Stimulated activated CD8-positive, alpha-beta memory T cell treated with anti-CD3 and anti-CD28 coated beads, Interleukin-2, amount 100 ng/mL, for 48 hours (primary cell): ENCODE data around the gene HSPA1A.
"Not testable (repeated sequence)": the region's sequence is repeated elsewhere in the genome, so short reads cannot be mapped to it uniquely, and the experiment has no call there.

ENCODE experiments used
- DNase-seq, 2 donors: peaks; one replicate each; pipeline ENCODE4 v3.0.0-alpha.2; 2020; ENCODE audit warnings: low read depth in 2 of 2

The HSPA1A gene

DNA sequence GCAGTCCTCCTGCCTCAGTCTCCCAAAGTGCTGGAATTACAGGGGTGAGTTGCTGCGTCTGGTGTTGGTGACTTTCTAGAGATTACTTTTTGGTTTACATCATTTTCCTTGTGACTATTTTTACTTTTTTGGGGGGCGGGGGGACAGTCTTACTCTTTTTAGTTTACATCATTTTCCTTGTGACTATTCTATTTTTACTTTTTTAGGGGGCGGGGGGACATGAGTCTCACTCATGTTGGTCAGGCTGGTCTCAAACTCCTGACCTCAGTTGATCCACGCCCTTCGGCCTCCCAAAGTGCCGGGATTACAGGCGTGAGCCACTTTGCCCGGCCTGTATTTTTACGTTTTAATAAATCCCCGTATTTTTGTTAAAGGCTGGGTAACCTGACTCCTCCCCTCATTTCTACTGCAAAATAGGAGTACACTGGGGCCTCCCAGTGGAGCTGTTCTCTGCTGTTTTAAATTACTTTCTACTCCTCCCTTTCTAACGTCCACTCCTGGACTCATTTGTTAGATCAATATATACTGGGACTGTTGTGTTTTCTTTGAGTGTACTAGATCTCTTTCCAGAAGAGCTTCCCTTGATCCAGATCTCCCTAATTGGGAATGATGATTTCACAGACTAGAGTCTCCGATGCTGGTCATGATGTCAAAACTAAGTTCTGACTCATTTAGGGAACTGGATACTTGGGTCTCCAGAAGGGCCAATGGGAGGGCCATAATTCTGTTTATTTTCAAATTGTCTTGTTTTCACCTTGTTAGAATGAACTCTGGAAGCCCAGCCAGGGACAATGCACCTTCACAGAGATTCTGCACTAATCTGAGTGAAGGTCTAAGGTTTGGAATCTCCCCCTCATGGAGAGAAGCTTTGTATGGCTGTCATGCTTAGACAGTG is 21.4 kb downstream of the HSPA1A start:
- no peak for DNase-seq

GRCh38 chr6:31837369-31838113 is 22.2 kb downstream of the HSPA1A start:
- no peak for DNase-seq

DNA sequence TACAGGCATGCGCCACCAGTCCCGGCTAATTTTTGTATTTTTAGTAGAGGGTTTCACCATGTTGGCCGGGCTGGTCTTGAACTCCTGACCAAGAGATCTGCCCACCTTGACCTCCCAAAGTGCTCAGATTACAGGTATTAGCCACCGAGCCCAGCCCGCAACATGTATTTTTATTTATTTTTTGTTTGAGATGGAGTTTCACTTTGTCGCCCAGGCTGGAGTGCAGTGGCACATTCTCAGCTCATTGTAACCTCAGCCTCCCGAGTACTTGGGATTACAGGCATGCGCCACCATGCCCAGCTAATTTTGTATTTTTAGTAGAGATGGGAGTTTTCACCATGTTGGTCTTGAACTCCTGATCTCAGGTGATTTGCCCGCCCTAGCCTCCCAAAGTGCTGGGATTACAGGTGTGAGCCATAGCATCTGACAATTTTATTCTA is 22.8 kb downstream of the HSPA1A start:
- DNase-seq = not testable (repeated sequence)

GRCh38 chr6:31838968-31839367 is 23.6 kb downstream of the HSPA1A start:
- DNase-seq = no peak

DNA sequence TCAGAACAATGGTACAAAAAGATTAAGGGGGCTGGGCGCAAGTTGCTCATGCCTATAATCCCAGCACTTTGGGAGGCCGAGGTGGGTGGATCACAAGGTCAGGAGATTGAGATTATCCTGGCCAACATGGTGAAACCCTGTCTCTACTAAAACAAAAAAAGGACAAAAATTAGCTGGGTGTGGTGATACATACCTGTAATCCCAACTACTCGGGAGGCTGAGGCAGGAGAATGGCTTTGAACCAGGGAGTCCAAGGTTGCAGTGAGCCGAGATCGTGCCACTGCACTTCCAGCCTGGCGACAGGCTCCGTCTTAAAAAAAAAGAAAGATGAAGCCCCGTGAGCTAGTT is 24.4 kb downstream of the HSPA1A start:
- not testable (repeated sequence) for DNase-seq

GRCh38 chr6:31842053-31842452 is 26.7 kb downstream of the HSPA1A start:
- DNase-seq = no peak

- no peak for DNase-seq
These were observed 29.2 kb downstream of the HSPA1A start for GRCh38 chr6:31844507-31844906.

DNA sequence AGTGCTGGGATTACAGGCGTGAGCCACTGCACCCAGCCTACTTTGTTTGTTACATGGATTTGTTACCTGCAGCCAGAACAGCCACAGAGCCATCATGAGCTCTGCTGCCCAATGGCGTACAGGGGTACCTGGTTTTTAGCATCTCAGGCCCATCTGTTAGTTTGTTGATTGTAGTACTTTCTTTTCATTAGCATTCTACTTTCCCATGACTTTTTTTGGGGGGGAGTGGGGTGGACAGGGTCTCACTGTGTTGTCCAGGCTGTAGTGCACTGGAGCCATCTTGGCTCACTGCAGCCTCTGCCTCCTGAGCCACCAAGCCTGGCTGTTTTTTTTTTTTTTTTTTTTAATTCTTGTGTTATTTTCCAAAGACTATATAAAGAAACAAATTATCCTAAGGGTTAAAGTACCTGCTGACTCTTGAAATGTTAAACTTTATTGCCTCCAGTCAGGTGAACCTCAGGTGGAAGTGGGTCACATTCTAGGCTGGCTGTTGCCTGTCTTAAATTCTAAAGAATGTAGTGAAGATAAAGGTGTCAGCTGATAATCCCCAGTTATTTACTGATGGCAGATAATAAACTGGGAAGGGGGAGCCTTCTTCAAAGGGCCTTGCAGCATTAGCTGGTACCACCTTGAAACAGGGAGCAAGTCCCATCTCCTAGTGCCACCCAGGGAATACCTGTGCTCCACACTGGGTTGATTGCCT is 32.1 kb downstream of the HSPA1A start:
- DNase-seq = no peak

GRCh38 chr6:31850765-31851484 is 35.6 kb downstream of the HSPA1A start:
- DNase-seq = no peak

DNA sequence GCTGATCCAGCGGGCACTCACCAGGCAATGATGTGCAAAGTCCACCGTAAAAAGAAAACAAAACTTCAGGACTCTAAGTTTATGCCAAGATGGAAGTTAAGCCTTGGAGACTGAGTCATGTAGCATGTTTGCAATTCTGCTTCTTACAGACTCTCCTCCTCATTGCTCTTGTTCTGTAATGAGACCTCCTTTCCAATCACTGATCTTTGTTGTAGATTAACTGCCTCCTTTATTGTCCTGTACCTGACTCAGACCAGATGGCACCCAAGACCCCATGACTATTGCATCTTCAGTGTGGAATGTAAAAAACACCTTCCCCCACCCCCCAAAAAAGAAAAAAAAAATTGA is 36.1 kb downstream of the HSPA1A start:
- DNase-seq = no peak

DNA sequence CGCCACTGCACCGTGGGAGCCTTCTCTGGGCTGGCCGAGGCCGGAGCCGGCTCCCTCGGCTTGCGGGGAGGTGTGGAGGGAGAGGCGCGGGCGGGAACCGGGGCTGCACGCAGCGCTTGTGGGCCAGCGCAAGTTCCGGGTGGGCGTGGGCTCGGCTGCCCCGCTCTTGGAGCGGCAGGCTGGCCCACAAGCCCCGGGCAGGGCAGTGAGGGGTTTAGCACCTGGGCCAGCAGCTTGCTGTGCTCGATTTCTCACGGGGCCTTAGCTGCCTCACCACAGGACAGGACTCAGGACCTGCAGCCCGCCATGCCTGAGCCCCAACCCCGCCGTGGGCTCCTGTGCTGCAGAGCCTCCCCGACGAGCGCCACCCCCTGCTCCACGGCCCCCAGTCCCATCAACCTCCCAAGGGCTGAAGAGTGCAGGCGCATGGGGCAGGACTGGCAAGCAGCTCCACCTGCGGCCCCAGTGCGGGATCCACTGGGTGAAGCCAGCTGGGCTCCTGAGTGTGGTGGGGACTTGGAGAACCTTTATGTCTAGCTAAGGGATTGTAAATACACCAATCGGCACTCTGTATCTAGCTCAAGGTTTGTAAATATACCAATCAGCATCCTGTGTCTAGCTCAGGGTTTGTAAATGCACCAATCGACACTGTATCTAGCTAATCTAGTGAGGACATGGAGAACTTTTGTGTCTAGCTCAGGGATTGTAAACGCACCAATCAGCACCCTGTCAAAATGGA is 36.8 kb downstream of the HSPA1A start:
- DNase-seq = not testable (repeated sequence)

DNA sequence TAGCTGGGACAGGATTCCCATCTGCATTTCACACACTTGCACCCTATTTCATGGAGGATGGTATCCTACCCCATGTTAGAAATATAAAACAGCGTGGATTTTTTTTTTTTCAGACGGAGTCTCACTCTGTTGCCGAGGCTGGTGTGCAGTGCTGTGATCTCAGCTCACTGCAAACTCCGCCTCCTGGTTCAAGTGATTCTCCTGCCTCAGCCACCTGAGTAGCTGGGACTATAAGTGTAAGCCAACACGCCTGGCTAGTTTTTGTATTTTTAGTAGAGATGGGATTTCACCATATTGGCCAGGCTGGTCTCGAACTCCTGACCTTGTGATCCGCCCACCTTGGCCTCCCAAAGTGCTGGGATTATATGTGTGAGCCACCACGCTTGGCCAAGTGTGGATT is 42.4 kb downstream of the HSPA1A start:
- DNase-seq = not testable (repeated sequence)

- DNase-seq = no peak
These were observed 43.4 kb downstream of the HSPA1A start for GRCh38 chr6:31858707-31859106.

DNA sequence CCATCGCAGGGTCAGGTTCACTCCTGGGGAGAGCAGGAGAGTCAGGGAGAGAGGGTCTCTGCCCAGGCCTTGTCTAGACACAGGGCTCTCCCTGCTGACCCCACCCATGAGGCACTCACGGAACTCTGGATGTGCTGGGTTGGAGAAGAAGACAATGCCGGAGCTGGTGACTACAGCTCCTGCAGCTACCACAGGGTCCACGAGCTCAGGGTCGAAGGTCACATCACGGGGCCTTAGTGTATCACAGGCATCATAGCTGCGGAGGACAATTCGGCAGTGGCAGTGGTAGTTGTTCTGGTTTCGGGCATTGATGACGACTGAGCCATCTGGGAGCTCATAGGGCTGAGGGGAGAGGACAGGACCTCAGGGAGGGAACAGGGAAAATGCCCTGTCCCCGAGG is 44.6 kb downstream of the HSPA1A start:
- no peak for DNase-seq

GRCh38 chr6:31860349-31860748 is 45.0 kb downstream of the HSPA1A start:
- no peak for DNase-seq

- DNase-seq = no peak
These were observed 45.8 kb downstream of the HSPA1A start for GRCh38 chr6:31861150-31861549.

DNA sequence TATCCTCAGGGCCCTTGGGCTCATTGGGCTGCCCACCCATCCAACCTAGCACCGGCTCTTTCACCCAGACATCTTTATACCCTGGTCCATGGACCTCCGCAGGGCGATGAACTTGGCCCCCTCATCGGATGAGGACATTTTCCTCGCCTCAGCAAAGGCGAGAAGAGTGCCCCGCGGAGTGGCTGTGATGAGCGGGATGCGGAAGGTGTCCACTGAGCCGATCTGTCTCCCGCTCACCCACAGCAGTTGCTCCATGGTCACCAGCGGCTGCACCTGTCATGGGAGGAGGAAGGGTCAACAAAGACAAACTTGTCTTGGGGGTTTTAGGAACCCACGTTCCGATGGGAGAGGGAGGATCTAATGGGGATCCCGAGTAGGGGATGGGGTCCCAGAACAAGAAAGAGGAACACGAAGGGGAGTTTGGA is 46.6 kb downstream of the HSPA1A start:
- DNase-seq = no peak

DNA sequence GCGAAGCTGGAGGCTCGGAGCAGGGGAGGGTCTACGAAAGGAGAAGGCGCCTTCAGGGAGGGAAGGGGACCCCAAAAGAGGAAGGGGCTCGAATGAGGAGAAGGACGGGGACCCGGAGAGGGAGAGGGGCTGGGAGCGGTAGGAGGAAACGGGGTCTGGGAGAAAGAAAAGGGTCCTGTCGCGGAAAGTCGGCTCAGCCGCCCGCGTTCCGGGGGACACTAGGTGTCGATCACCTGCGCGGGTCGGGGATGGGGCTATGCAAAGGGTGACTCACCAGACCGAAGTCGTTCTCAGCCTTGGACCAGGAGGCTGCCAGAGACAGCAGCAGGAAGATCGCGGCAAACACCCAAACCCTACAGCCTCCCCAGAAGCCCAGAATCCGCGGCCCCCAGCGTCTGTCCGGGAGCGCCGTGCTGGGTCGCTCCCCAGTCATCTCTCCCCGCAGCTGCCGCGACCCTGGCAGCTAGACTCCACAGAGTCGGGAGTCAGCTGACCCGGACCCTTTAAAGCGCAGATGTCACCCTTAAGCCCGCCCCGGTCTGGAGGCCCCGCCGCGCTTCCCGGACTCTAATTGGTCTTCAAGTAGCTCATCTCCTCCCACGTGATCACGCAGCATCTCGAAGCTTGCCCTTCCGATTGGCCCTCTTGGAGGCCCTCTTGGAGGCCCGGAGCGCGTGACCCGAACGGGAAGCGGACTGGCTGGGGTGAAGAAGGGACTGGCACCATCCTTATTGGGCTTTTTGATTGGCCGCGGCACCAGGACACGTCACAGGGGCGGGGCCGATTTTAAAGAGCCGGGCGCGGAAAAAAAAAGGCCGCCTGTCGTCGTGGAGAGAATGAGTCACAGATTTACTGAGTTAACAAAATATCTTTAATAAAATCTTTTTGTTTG is 47.2 kb downstream of the HSPA1A start, which contains the start of gene NEU1:
Gene NEU1, minus strand, starts transcription at position 478 of the 892 bp plus-strand sequence. Its CDS starts 45 bp downstream, at position 433.
- peak; percentile 97 for DNase-seq

DNA sequence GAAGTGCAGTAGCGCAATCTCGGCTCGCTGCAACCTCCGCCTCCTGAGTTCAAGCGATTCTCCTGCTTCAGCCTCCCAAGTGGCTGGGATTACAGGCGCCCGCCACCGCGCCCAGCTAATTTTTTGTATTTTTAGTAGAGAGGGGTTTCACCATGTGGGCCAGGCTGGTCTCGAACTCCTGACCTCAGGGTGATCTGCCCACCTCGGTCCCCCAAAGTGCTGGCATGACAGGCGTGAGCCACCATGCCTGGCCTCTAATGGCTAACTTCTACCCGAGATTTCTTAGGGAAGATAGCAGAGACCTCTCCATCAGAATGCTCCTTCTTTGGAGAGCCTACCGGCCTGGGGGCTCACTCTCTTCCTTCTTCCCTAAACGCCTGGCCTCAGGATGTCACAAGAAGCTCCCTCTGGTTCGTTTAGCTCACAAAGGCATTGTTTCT is 48.8 kb downstream of the HSPA1A start:
- not testable (repeated sequence) for DNase-seq

DNA sequence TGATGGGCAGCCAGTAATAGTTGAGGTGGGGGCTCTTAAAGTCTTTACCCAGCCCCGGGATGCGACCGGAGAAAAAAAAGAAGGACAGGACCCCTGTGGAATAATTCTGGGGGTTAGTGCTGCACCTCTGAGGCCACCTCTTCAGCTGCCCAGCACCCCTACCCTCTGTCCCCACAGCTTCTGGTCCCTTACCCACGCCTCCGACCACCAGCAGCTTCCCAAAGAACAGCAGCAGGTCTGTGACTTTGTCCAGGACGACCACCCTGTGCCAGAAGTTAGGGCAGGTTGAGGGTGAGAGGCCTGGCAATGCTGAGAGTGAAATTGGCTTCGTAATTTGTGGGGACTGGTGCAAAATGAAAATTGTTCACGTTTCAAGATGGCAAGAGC is 49.5 kb downstream of the HSPA1A start:
- DNase-seq = no peak
